HepG2 (cell line): Measurements from ENCODE around the gene MAPK8. TPM values are rescaled to one million over a fixed set of nuclear protein-coding genes. Genes with fewer than 3 reads are reported as not detected.

Experiments used
- ATAC-seq: fragments of 200-7000 bp; cut with Tn5 transposase; 3 replicates; pipeline ENCODE4 v1.9.1; 2020; ENCODE audit warnings: mild to moderate bottlenecking, moderate library complexity
- BruUV-seq: library from RNA; stranded (reverse); fragments of 400-500 nt; replicated peaks from 2 replicates; lab custom pipeline; 2021; lab: Mats Ljungman, UMichigan
- CTCF ChIA-PET: fragments of 300-600 bp; formaldehyde crosslinking; extraction: SDS; loops from one replicate; lab custom pipeline; 2021; ENCODE audit warnings: low total read pairs, inconsistent platforms, low intra/inter-chr PET ratio; lab: Yijun Ruan, JAX
- POLR2A ChIA-PET: fragments of 350-600 bp; sonication (Branson Sonifier 250); formaldehyde crosslinking; loops from one replicate; lab custom pipeline; 2020; ENCODE audit warnings: antibody characterized with exemption, inconsistent platforms; lab: Yijun Ruan, JAX
- DNase-seq: peaks from one replicate; pipeline ENCODE4 v3.0.0-alpha.2; 2015; ENCODE audit warnings: low spot score
- FAIRE-seq: peaks from 3 replicates; lab custom pipeline; 2011; peaks lifted over from hg19 to GRCh38; lab: Jason Lieb, UNC
- H2AFZ ChIP-seq: one replicate; pipeline ENCODE4 v1.6.1; 2011; ENCODE audit warnings: low read length, inconsistent platforms
- H3K27ac ChIP-seq: fragments of 300-600 bp; 3 replicates; pipeline ENCODE4 v1.8.0; 2011; ENCODE audit warnings: mixed run types, mild to moderate bottlenecking, mixed read lengths, low read length, inconsistent platforms; ENCODE audit not compliant: insufficient read depth; ENCODE audit errors: extremely low read length
- H3K27me3 ChIP-seq, 2 experiments: fragments of 200-600 bp in 1 of 2; 2 replicates in 1 of 2; 3 replicates in 1 of 2; pipeline versions ENCODE4 v1.6.0 to v1.8.0; 2011; ENCODE audit warnings: low read length in 2 of 2, mild to moderate bottlenecking in 2 of 2, moderate library complexity in 2 of 2, inconsistent platforms in 1 of 2; ENCODE audit not compliant: insufficient read depth in 2 of 2, control insufficient read depth in 1 of 2
- H3K36me3 ChIP-seq, 2 experiments: fragments of 200-600 bp in 1 of 2; replicated peaks in 1 of 2; 2 replicates in 1 of 2; 3 replicates in 1 of 2; pipeline versions ENCODE4 v1.5.1 to v1.8.0; 2011; ENCODE audit warnings: low read length in 2 of 2, inconsistent platforms in 1 of 2; ENCODE audit not compliant: insufficient read depth in 2 of 2, control insufficient read depth in 1 of 2
- H3K4me1 ChIP-seq: 2 replicates; pipeline ENCODE4 v1.5.1; 2012; ENCODE audit warnings: low read length, inconsistent platforms; ENCODE audit not compliant: insufficient read depth
- H3K4me2 ChIP-seq: 2 replicates; pipeline ENCODE4 v1.6.0; 2011; ENCODE audit warnings: low read depth, low read length, inconsistent platforms
- H3K4me3 ChIP-seq, 3 experiments: fragments of 200-600 bp in 1 of 3; sonication (generic), shearing (Covaris generic) in 1 of 3; replicated peaks in 1 of 3; 2 replicates each; pipeline ENCODE4 v1.5.1; 2011 to 2016; ENCODE audit warnings: low read length in 3 of 3, inconsistent platforms in 2 of 3, low read depth in 2 of 3, mild to moderate bottlenecking in 2 of 3, control low read depth in 1 of 3, mixed read lengths in 1 of 3; ENCODE audit not compliant: insufficient read depth in 1 of 3
- H3K79me2 ChIP-seq: one replicate; pipeline ENCODE4 v1.6.1; 2011; ENCODE audit warnings: low read length, inconsistent platforms; ENCODE audit not compliant: insufficient read depth
- H3K9ac ChIP-seq: 2 replicates; pipeline ENCODE4 v1.6.0; 2011; ENCODE audit warnings: mild to moderate bottlenecking, low read depth, low read length, inconsistent platforms; ENCODE audit not compliant: insufficient read depth
- H3K9me3 ChIP-seq: 2 replicates; pipeline ENCODE4 v1.5.1; 2012; ENCODE audit warnings: mild to moderate bottlenecking, low read length
- H4K20me1 ChIP-seq: 2 replicates; pipeline ENCODE4 v1.6.0; 2011; ENCODE audit warnings: inconsistent platforms, mild to moderate bottlenecking, low read length, moderate library complexity; ENCODE audit not compliant: insufficient read depth
- ARID2 ChIP-seq: sonication (generic); formaldehyde crosslinking; IDR thresholded peaks from 2 replicates; pipeline ENCODE4 v1.8.1; 2022; ENCODE audit warnings: mild to moderate bottlenecking, missing genetic modification reagents, borderline replicate concordance
- CBFB ChIP-seq: sonication (generic); formaldehyde crosslinking; IDR thresholded peaks from 2 replicates; pipeline ENCODE4 v1.4.0; 2020; ENCODE audit warnings: missing genetic modification reagents
- DNMT1 ChIP-seq: sonication (generic); formaldehyde crosslinking; IDR thresholded peaks from 2 replicates; pipeline ENCODE4 v1.5.1; 2020; ENCODE audit warnings: mild to moderate bottlenecking, missing genetic modification reagents
- GATAD1 ChIP-seq: IDR thresholded peaks from 2 replicates; pipeline ENCODE4 v1.6.1; 2016; ENCODE audit warnings: missing genetic modification reagents, missing compliant biosample characterization
- NCOA1 ChIP-seq: sonication (generic); formaldehyde crosslinking; IDR thresholded peaks from 2 replicates; pipeline ENCODE4 v1.9.0; 2021; ENCODE audit warnings: missing genetic modification reagents
- ONECUT2 ChIP-seq: sonication (generic); formaldehyde crosslinking; IDR thresholded peaks from 2 replicates; pipeline ENCODE4 v1.4.0; 2020; ENCODE audit warnings: missing genetic modification reagents
- PAWR ChIP-seq: sonication (generic); formaldehyde crosslinking; IDR thresholded peaks from 2 replicates; pipeline ENCODE4 v1.4.0; 2020; ENCODE audit warnings: missing genetic modification reagents, mild to moderate bottlenecking, borderline replicate concordance
- SAP130 ChIP-seq: IDR thresholded peaks from 2 replicates; pipeline ENCODE4 v1.6.1; 2016; ENCODE audit warnings: low read depth
- SATB2 ChIP-seq: sonication (generic); formaldehyde crosslinking; IDR thresholded peaks from 2 replicates; pipeline ENCODE4 v1.5.0; 2020; ENCODE audit warnings: missing genetic modification reagents
- THAP9 ChIP-seq: sonication (generic); formaldehyde crosslinking; IDR thresholded peaks from 2 replicates; pipeline ENCODE4; 2020; ENCODE audit warnings: missing genetic modification reagents, mild to moderate bottlenecking, borderline replicate concordance
- ZFAT ChIP-seq: sonication (generic); formaldehyde crosslinking; conservative IDR thresholded peaks from 2 replicates; pipeline ENCODE4 v1.8.1; 2023; ENCODE audit warnings: missing genetic modification reagents, inconsistent platforms
- ZNF704 ChIP-seq: sonication (generic); formaldehyde crosslinking; IDR thresholded peaks from 2 replicates; pipeline ENCODE4 v1.8.1; 2023; ENCODE audit warnings: mild to moderate bottlenecking, inconsistent platforms, moderate library complexity, missing genetic modification reagents, borderline replicate concordance
- ZNF781 ChIP-seq: sonication (generic); formaldehyde crosslinking; IDR thresholded peaks from 2 replicates; pipeline ENCODE4 v1.5.1; 2020; ENCODE audit warnings: borderline replicate concordance, mild to moderate bottlenecking, missing genetic modification reagents; ENCODE audit errors: not compliant biosample characterization
- ZNF816 ChIP-seq: sonication (generic); formaldehyde crosslinking; IDR thresholded peaks from 2 replicates; pipeline ENCODE4 v1.8.0; 2022; ENCODE audit warnings: missing genetic modification reagents, mild to moderate bottlenecking, borderline replicate concordance
- WGBS: methylation state at CpG from one replicate; pipeline ENCODE4 v1.1.6; 2017; ENCODE audit warnings: low lambda C conversion rate; 5-methylcytosine and 5-hydroxymethylcytosine counted together
- in situ Hi-C: cut with HindIII; loops from 2 replicates; pipeline ENCODE4 v1.10.0; 2017; ENCODE audit warnings: low pct_unique_long_range_greater_than_20kb; ENCODE audit not compliant: extremely low pct_ligation_motif_present
- intact Hi-C: fragments of 100-400 bp; cut with micrococcal nuclease; formaldehyde crosslinking; loops from one replicate; pipeline ENCODE4 v1.10.0; 2022; ENCODE audit not compliant: unreplicated experiment
- polyA plus RNA-seq, 8 experiments: library from polyadenylated mRNA; depleted of rRNA in 3 of 8; stranded (reverse) in 7 of 8; unstranded in 1 of 8; fragments of >200 nt; fragmentation: Illumina TruSeq in 4 of 8; extraction: Trizol in 4 of 8; gene quantifications; 2 replicates each; pipeline versions ENCODE4 v1.2.1 to v1.2.3, GENCODE V29; 2011 to 2016; ENCODE audit warnings: low read depth in 4 of 8, missing spikeins in 1 of 8, mixed read lengths in 1 of 8; ENCODE audit not compliant: insufficient read depth in 1 of 8
- total RNA-seq, 5 experiments: library from RNA; depleted of rRNA; stranded (reverse); fragments of >200 nt; fragmentation: Illumina TruSeq; extraction: Trizol; gene quantifications; 2 replicates each; pipeline ENCODE4 v1.2.3, GENCODE V29; 2016; ENCODE audit warnings: low read depth in 1 of 5
- TF ChIP-seq, protein P1 (sequence below): IDR thresholded peaks from 2 replicates; pipeline ENCODE4 v1.6.1; 2016; ENCODE audit warnings: mild to moderate bottlenecking
- TF ChIP-seq, protein P2 (sequence below): sonication (generic); formaldehyde crosslinking; IDR thresholded peaks from 2 replicates; pipeline ENCODE4 v1.5.0; 2020; ENCODE audit warnings: mild to moderate bottlenecking, missing genetic modification reagents, moderate library complexity

The MAPK8 gene
- total and polyA plus RNA-seq, 2 of the 13 experiments (the other 11 are each of a cell fraction or from before 2014, with no cell fraction given): 41.6 to 47.3 TPM

DNA sequence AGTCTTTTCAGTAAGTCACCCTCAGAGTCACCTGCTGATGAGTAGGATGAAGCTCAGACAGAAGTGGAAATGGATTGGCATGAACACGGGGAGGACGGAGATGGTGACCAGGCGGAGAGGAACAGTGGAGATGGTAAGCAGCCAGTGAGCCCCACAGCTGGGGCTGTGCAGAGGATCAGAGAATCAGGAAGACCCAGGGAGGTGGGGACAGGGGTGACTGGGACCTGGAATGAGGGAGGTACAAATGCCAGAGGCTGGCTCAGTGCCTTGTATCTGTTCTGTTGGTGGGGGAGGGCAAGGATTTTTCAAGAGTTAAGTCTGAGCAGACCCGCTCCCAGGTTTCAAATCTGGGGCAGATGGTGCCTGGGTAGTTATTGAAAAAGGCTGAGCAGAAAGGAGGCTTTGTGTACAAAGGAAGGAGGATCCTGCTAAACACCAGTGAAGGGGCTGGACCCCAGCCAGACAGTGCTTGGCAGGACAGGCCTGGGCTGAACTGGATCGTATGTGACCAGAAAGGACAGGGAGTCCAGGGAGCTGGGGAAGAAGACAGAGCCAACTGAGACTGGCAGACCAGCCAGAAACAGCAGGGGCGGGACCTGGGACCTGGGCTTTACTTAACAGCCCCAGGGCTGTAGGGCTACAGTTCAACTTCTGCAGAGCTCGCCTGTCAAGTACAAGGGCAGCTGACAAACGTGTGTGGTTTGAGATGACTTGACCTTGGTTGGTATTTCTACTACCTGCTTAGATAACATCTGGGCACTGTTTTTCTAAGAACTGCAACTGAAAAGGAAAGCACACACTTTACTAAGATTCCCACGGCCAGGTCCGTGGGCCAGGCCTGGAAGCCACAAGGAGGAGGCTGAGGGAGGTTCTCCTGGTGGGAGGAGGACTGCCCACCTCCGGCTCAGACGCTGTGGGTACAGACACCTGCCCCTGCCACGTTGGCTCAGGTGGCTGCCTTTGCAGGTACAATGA lies 18.8 kb upstream of the MAPK8 start:
- Histone ChIP-seq H4K20me1 (no peaks in the 10 kb centered on the region), H3K79me2 (no peaks in the 10 kb centered on the region), H3K4me3 (no peak overlapping the region), H3K36me3 (no peaks in the 10 kb centered on the region), H3K9me3 (no peaks in the 10 kb centered on the region), H3K4me2 (no peak overlapping the region), H3K9ac (no peak overlapping the region), H3K4me1 (peaks cover 25% of the 10 kb centered on the region), H3K27me3 (0 out of 5 replicates have a peak, but pooled peaks cover 0 to 5% of the 10 kb centered on the region in 2 experiments)
- intact Hi-C loops: loop anchor here (2.0 kb wide), 1 partner anchor 73 kb away; no protein-coding TSS in a partner anchor
- no TSS peak for BruUV-seq
- in situ Hi-C loops: no loop called here
- CTCF ChIA-PET: interaction anchor here (2.3 kb wide), 1 partner anchor 72 kb away, joined by 9 read pairs; no protein-coding TSS in a partner anchor
- 39% methylated on average over 10 of the region's 13 CpGs for WGBS
- ATAC-seq: peak; percentile 30; the same call in 2 of the 3 replicates
- DNase-seq: no peak
- TF ChIP-seq ZNF816 (CRISPR knock-in tag) (no peak), SAP130 (CRISPR knock-in tag) (no peak), ZNF781 (no peak), CBFB (no peak), THAP9 (CRISPR knock-in tag) (no peak), ARID2 (CRISPR knock-in tag) (no peak), GATAD1 (CRISPR knock-in tag) (no peak), ZNF704 (CRISPR knock-in tag) (no peak), PAWR (CRISPR knock-in tag) (no peak), ONECUT2 (CRISPR knock-in tag) (no peak), ZFAT (CRISPR knock-in tag) (no peak), SATB2 (no peak), DNMT1 (CRISPR knock-in tag) (no peak), NCOA1 (CRISPR knock-in tag) (no peak)
- TF ChIP-seq, protein P1, sequence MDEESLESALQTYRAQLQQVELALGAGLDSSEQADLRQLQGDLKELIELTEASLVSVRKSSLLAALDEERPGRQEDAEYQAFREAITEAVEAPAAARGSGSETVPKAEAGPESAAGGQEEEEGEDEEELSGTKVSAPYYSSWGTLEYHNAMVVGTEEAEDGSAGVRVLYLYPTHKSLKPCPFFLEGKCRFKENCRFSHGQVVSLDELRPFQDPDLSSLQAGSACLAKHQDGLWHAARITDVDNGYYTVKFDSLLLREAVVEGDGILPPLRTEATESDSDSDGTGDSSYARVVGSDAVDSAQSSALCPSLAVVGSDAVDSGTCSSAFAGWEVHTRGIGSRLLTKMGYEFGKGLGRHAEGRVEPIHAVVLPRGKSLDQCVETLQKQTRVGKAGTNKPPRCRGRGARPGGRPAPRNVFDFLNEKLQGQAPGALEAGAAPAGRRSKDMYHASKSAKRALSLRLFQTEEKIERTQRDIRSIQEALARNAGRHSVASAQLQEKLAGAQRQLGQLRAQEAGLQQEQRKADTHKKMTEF (CRISPR knock-in tag): no peak
- TF ChIP-seq, protein P2, sequence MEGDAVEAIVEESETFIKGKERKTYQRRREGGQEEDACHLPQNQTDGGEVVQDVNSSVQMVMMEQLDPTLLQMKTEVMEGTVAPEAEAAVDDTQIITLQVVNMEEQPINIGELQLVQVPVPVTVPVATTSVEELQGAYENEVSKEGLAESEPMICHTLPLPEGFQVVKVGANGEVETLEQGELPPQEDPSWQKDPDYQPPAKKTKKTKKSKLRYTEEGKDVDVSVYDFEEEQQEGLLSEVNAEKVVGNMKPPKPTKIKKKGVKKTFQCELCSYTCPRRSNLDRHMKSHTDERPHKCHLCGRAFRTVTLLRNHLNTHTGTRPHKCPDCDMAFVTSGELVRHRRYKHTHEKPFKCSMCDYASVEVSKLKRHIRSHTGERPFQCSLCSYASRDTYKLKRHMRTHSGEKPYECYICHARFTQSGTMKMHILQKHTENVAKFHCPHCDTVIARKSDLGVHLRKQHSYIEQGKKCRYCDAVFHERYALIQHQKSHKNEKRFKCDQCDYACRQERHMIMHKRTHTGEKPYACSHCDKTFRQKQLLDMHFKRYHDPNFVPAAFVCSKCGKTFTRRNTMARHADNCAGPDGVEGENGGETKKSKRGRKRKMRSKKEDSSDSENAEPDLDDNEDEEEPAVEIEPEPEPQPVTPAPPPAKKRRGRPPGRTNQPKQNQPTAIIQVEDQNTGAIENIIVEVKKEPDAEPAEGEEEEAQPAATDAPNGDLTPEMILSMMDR (CRISPR knock-in tag): no peak
- TF ChIP-seq, all 625 proteins: peak for 0
- Histone ChIP-seq H3K27ac (no peak overlapping the region), H2AFZ (no peak overlapping the region)
- FAIRE-seq: no peak
- POLR2A ChIA-PET: no interaction called here
